ENCODE results near the gene DRC7.

Gene DRC7

DNA sequence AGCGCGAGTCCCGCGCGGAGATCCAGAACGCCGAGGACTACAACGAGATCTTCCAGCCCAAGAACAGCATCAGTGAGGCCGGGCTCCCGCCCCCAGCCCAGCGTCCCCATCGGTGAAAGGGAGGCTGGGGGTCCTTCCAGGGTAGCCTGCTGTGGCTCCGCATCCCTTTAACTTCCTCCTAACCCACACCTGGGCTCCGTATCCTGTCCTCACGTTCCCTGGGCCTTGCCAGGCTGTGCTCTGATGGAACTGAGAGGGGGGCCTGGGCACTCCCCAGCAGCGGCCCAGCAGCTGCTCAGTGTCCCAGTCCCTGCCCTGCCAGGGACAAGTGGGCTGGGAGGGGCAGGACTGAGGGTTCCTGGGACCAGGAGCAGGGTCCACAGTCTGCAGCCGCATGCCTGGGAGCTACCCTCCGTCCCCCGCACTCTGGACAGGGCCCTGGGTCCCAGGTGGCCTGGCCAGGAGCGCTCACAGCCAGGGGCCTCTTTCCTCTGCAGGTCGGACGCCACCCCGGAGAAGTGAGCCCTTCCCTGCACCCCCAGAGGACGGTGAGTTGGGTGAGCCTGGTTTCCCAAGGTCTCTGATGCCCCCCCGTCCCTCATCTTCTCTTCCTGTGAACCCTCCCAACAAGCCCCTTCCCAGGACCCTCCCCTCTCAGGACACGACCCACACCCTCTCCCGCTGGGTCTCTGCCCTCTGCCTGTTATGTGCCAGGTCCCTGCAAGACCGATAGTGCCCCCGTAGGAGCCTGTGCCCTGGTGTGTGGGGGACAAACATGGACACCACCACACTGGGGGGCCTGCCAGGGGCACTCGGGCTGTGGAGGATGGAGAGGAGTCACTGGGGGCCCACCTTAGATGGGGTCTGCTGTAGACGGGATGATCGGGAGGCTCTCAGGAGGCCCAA lies 59.1 kb downstream of the DRC7 start:
- DNase-seq: no peak

DNA sequence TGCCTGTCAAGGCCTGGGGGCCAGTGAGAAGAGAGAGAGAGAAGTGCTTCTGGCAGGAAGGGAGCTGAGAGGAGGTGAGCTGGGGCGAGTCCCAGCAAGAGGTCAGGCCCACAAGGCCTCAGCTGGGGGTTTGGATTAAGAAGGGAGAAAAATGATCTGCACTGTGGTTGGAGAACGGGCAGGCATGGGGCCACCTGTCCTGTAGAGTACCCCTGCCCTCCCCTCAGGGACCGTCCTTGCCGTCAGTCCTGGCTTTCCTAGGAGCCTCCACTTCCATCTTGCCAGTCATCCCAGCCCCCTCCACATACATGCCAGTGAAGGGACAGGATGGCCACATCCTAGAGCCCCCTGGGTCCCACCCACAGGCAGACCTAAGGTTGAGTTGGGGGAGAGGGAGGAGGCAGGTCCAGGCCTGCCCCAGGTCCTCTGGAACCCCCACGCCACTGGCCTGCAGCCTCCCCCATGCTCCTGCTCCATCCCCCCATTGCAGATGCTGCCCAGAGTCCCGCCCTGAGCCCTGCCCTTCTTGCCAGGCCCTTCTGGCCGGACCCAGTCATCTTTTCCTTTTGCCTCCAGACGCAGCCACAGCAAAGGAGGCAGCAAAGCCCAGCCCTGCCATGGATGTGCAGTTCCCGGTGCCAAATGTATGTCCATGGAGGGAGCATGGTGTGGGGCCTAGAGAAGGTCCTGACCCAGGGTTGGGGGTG lies 59.9 kb downstream of the DRC7 start:
- DNase-seq: no peak

GRCh38 chr16:57755061-57755684 lies 60.6 kb downstream of the DRC7 start:
- no peak for DNase-seq

DNA sequence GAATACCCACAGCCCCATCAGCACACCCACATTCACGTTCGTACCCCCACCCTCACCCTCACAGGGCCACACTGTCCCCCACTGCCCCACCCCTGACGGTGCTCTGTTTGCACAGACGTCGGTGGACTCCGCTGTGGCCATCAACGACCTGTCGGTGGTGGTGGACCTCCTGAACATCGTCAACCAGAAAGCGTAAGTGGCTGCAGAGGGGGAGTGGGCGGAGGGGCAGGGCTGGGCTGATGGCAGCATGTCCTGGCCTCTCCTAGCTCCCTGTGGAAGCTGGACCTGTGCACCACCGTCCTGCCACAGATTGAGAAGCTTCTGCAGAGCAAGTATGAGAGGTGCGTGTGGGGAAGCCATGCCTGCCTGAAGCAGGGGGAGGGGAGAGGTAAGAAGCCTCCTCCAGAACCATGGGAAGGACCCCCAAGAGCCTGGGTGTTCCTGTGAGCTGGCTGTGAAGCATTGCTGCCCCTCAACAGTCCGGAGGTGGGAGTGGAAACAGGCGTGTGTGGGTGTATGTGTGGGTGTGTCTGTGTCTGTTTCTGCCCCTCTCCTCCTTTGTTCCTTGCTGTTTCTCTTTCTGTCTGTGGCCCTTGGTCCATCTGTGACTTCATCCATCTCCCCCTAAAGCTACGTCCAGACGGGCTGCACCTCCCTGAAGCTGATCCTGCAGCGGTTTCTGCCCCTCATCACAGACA lies 61.3 kb downstream of the DRC7 start:
- no peak for DNase-seq

- no peak for DNase-seq
Measured at GRCh38 chr16:57756424-57757325, 62.1 kb downstream of the DRC7 start.

GRCh38 chr16:57757326-57757786 lies 62.8 kb downstream of the DRC7 start:
- DNase-seq: peak; percentile 92

DNA sequence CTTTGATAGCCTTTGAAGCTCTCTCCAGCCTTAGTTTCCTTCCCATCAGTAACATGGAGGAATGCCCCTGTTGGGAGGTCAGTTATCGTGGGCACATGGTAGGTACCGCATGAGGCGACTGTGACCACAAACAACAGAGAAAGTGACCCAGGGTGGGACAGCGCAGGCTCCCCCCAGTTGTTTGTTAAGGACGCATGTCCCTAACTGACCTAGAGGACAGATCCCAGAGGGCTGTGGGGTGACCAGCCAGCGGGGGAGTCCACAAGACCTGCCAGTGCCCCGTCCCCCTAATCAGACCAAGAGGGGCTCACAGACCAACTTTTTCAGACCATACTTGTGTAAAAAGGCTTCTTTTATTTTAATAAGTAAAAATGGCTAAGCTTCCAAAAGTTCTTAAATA lies 63.3 kb downstream of the DRC7 start:
- DNase-seq: no peak

- DNase-seq: no peak
Measured at GRCh38 chr16:57758331-57759117, 63.9 kb downstream of the DRC7 start.

GRCh38 chr16:57759131-57759530 lies 64.5 kb downstream of the DRC7 start:
- no peak for DNase-seq

DNA sequence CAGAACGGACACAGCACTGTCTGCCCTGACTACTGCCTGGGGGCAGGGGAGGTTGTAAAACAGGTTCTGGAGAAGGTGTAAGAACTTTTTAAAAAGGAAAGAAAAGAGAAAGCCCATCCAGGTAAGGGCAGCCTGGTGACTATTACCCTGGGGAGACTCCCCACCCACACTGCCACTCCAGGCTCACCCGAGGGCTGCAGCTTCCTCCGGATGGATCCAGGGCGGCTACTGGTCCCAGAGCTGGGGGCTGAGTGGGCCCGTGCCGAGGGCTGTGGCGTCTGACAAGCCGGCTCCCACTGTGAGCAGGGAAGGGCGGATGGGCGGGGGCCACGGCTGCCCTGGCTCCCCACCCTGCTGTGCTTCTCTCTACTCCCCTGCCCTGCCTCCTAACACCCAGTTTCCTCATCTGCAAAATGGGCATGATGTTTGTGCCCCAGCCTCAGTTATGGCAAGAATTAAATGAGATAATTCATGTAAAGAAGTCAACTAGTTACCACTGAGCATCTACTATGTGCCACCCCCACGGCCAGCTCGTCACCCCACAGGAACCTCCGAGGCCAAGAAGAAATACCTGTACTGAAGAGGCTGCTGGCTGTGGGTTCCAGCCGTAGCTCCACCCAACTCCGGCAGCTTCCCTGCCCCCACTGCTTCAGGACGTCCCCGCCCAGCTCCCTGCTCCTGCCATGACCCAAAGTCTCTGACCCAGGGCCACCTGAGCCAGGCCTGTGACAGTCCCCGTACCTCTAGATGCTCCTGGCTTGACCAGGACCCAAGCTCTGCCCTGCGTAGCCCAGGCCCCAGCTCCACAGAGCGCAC lies 65.1 kb downstream of the DRC7 start:
- DNase-seq: no peak

GRCh38 chr16:57760357-57761160 lies 66.0 kb downstream of the DRC7 start:
- no peak for DNase-seq

DNA sequence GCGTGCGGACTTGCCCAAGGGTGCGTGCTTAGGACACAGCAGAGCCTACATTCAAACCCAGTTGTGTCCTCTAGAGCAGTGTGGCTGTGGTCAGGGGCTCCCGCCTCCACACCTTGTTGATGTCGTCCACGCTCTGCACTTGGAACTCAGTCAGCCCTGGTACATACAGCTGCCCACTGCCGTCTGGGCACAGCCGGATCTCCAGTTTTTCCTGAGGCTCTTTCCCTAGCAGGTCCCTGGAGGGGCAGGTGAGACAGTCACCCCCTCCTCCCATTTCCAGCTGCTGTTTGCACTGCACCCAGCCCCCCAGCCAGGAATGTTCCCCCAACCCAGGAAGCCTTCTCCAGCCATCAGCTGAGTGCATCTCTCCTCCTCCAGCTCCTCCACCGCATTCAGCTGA lies 66.7 kb downstream of the DRC7 start:
- no peak for DNase-seq

DNA sequence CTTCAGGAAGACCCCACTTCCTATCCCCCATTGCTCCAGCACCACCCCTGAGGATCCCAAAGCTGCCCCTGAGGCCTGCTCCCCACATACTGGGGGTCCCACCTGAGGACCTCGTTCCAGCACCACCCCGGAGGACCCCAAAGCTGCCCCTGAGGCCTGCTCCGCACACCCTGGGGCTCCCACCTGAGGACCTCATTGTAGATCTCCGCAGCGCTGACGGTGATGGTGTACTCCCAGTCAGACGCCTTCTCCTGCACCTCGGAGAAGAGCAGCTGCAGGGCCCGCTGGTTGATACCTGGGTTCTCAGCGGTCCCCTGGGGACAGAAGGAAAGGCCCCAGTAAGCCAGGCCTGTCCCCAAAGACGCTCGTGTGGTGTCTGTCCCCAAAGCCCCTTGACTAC lies 67.4 kb downstream of the DRC7 start:
- no peak for DNase-seq

- no peak for DNase-seq
Measured at GRCh38 chr16:57762365-57763040, 67.9 kb downstream of the DRC7 start.

GRCh38 chr16:57763285-57764005 lies 68.8 kb downstream of the DRC7 start:
- DNase-seq: no peak

DNA sequence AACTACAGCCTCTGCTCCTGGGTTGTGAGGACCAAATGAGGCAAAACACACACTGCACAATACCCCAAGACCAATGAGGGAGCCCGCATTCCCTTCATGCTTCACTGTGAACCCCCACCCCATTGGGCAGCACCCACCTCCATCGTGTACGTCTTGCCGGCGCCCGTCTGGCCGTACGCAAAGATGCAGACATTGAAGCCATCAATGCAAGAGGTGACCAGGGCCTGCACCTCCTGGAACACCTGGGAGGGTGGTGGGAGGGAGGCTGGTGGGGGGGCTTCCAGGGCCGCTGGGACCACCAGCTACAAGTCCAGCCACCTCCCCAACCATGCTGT lies 69.4 kb downstream of the DRC7 start:
- DNase-seq: no peak

DNA sequence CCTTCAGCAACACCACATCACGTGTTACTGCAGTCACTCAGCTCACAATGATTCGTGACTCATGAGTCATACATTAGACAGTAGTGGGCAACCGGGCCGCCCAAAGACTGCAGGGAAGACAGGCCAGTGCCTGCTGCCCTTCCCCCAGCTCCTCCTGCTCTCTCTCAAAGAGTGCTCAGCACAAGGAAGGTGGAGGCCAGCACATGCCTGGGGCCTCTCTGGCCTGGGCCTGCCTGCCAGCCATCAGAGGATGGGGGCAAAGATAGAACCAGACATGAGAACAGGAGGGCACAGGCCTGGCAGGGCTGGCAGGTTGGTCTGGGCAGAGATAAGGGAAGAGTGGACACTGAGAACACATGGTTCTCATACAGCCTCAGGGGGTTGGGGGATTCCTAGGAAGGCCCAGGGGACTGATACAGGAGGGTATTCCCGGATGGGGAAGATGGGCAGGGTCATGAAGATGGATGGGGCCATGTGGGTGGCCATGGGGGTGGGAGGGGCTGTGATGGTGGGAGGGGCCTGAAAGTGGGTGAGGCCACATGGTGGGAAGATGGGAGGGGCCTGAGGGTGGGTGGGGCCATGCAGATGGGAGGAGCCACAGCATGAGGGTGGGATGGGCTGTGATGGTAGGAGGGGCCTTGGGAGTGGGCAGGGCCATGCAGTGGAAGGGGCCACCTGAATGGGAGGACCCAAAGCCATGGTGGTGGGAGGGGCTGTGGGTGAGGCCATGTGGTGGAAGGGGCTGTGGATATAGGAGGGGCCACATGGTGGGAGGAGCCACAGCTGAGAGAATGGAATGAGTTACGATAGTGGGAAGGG lies 69.9 kb downstream of the DRC7 start:
- DNase-seq: no peak

All from CD4-positive, alpha-beta T cell treated with Interleukin-17A for 4 hours (primary cell).